ENCODE data around the gene TRIM24. TPM values are rescaled to one million over a fixed set of nuclear protein-coding genes. Genes with fewer than 3 reads are reported as not detected.
"Not testable (repeated sequence)": the region's sequence is repeated elsewhere in the genome, so short reads cannot be mapped to it uniquely, and the experiment has no call there.

The TRIM24 gene
- total RNA-seq, 1 experiment from 2014 or later, result 9.8 TPM

- in situ Hi-C loops (cut with HindIII; ENCODE audit: low sequenced_read_pairs), result no loop called here
- no peak for DNase-seq (ENCODE audit: low spot score)
These were observed 23.5 kb downstream of the TRIM24 start for GRCh38 chr7:138483531-138483930.

DNA sequence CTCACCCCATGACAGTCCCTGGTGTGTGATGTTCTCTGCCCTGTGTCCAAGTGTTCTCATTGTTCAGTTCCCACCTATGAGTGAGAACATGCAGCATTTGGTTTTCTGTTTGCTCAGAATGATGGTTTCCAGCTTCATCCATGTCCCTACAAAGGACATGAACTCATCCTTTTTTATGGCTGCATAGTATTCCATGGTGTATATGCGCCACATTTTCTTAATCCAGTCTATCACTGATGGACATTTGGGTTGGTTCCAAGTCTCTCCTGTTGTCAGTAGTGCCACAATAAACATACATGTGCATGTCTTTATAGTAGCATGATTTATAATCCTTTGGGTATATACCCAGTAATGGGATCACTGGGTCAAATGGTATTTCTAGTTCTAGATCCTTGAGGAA lies 25.4 kb downstream of the TRIM24 start:
- DNase-seq (ENCODE audit: low spot score); in situ Hi-C loops (cut with HindIII; ENCODE audit: low sequenced_read_pairs): not testable (repeated sequence)

DNA sequence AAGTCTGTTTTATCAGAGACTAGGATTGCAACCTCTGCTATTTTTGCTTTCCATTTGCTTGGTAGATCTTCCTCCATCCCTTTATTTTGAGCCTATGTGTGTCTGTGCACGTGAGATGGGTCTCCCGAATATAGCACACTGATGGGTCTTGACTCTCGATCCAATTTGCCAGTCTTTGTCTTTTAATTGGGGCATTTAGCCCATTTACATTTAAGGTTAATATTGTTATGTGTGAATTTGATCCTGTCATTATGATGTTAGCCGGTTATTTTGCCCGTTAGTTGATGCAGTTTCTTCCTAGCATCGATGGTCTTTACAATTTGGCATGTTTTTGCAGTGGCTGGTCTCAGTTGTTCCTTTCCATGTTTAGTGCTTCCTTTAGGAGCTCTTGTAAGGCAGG lies 29.1 kb downstream of the TRIM24 start:
- in situ Hi-C loops (cut with HindIII; ENCODE audit: low sequenced_read_pairs); DNase-seq (ENCODE audit: low spot score): not testable (repeated sequence)

DNA sequence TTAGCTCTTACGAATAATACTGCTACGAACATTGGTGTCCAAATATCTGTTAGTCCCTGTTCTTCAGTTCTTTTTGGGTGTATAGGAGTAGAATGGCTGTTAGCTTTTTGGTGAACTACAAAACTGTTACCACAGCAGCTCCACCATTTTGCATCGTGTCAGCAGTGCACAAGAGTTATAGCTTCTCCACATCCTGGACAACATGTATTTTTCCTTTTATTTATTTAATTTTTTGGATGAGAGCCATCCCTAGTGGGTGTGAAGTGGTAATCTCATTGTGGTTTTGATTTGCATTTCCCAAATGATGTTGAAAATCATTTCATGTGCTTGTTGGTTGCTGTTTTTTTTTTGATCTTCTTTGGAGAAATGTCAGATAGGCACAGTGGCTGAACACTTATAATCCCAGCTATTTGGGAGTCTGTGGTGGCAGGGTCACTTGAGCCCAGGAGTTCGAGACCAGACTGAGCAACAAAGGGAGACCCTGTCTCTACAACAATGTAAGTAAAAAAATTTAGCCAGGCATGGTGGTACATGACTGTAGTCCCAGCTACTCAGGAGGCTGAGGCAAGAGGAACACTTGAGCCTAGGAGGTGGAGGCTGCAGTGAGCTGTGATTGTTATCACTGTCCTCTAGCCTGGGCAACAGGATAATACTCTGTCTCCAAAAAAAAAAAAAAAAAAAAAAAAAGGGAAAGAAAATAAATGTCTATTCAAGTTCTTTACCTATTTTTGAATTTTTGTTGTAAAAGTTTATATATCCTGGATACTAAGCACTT lies 31.7 kb downstream of the TRIM24 start:
- in situ Hi-C loops (cut with HindIII; ENCODE audit: low sequenced_read_pairs), result no loop called here
- DNase-seq (ENCODE audit: low spot score), result no peak

DNA sequence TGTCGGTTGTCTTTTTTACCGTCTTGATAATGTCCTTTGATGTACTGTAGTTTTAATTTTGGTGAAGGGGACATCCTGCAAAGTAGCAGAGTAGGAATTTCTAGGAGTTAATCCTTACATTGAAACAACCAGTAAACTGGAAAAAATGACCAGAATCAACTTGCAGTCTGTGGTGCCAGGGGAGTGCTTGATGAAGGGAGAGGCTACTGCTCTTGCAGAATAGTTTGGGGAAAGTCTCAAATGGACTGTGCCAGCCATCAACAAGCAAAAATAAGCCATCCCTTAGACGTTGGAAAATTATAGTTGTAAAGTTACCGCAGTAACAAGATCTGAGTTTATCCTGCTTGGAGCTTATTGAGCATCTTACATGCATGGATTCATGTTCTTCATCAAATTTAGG lies 32.4 kb downstream of the TRIM24 start:
- in situ Hi-C loops (cut with HindIII; ENCODE audit: low sequenced_read_pairs), result no loop called here
- no peak for DNase-seq (ENCODE audit: low spot score)

- in situ Hi-C loops (cut with HindIII; ENCODE audit: low sequenced_read_pairs), result no loop called here
- no peak for DNase-seq (ENCODE audit: low spot score)
These were observed 33.5 kb downstream of the TRIM24 start for GRCh38 chr7:138493535-138493934.

GRCh38 chr7:138495485-138495884 lies 35.4 kb downstream of the TRIM24 start:
- DNase-seq (ENCODE audit: low spot score), result no peak
- in situ Hi-C loops (cut with HindIII; ENCODE audit: low sequenced_read_pairs), result no loop called here

- in situ Hi-C loops (cut with HindIII; ENCODE audit: low sequenced_read_pairs), result no loop called here
These were observed 39.3 kb downstream of the TRIM24 start for GRCh38 chr7:138499340-138499739.

DNA sequence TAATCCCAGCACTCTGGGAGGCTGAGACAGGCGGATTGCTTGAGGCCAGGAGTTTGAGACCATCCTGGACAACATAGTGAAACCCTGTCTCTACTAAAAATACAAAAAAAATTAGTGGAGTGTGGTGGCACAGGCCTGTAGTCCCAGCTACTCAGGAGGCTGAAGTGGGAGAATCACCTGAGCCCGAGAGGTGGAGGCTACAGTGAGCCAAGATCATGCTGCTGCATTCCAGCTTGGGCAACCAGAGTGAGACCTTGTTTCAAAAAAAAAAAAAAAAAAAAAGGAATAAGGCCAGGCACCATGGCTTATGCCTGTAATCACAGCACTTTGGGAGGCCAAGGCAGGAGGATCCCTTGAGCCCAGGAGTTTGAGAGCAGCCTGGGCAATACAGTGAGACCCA lies 40.2 kb downstream of the TRIM24 start:
- DNase-seq (ENCODE audit: low spot score); in situ Hi-C loops (cut with HindIII; ENCODE audit: low sequenced_read_pairs): not testable (repeated sequence)

More at GRCh38 chr7:138499340-138499739, 39.3 kb downstream of the TRIM24 start:
- no peak for DNase-seq (ENCODE audit: low spot score)

DNA sequence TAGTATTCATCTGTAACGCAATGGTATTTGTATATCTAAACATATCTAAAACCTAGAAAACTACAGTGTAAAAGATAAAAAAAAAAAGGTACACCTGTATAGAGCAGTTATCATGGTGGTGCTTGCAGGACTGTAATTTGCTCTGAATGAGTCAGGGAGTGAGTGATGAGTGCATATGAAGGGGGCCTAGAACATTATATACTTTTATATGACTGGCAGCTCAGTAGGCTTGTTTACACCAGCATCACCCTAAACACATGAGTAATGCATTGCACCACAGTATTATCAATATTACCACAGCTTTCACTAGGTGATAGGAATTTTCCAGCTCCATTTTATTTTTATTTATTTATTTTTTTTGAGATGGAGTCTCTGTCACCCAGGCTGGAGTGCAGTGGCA lies 40.8 kb downstream of the TRIM24 start:
- in situ Hi-C loops (cut with HindIII; ENCODE audit: low sequenced_read_pairs), result no loop called here
- no peak for DNase-seq (ENCODE audit: low spot score)

DNA sequence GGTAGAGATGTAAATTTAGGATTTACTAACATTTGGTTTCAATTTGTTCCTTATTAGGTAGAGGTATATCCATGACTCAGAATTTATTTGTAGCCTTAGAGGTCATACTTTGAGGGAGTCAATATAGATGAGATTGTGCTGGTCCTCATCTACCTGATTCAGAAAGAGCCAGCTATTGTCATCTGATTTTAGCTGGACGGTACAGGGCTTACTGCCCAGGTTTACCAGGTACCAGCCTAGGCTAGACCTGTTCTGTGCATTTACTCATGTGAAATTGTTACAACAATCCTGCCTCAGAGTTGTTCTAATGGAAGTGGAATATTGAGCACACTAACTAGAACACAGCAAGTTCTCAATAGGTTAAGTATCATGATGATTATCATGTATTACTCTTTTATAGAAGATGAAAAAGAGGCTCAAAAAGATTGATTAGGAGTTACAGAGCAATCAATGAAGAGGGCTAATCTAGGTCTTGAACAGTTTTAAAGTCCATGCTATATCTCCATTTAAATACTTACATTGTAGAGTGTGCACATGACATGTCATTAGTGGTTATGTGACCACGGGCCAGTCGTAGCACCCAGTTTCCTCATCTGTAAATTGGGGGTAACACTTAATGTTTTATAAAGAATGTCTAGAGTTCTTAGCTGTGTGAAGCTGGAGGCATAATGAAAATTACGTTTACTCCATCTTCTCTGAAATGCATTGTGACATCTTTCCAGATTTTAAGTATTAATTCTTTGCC lies 42.1 kb downstream of the TRIM24 start:
- DNase-seq (ENCODE audit: low spot score), result no peak
- in situ Hi-C loops (cut with HindIII; ENCODE audit: low sequenced_read_pairs), result no loop called here

GRCh38 chr7:138505361-138505873 lies 45.4 kb downstream of the TRIM24 start:
- no peak for DNase-seq (ENCODE audit: low spot score)
- in situ Hi-C loops (cut with HindIII; ENCODE audit: low sequenced_read_pairs), result no loop called here

DNA sequence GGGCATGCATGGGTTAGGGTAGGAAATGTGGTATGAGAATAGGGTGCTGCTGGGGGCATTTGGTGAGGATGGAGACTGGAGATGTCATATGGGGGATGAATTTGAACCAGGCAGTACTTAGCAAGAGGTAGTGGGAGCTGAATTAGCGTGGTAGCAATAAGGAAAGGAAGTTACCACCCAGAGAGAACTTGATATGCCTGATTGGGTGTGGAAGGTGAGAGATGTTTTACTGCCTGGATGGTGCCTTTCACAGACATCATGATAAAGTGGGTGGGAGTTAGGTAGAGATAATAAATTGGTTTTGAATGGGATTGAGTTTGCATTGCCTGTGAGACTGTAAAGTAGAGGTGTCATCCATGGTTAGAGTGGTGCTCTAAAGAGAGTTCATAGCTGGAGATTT lies 46.7 kb downstream of the TRIM24 start:
- DNase-seq (ENCODE audit: low spot score), result no peak
- in situ Hi-C loops (cut with HindIII; ENCODE audit: low sequenced_read_pairs), result no loop called here

DNA sequence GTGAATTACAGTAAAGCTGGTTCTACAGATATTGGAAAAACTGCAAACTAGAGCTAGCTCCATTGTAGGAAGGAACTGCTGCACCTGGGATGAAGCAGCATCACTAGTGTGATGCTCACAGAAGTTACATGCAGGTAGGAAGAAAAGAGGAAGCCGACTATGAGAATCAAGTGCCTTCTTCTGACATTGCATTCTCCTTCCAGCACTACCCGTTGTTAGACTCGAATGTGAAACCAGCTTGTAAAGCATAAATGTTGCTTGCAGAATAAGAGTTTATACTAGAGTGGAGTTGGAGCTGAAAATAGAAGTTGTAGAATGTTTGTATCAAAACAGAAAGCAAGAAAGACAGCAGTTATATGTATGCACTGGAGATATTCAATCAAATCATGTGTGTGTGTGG lies 49.9 kb downstream of the TRIM24 start:
- in situ Hi-C loops (cut with HindIII; ENCODE audit: low sequenced_read_pairs), result no loop called here
- DNase-seq (ENCODE audit: low spot score), result no peak

- no peak for DNase-seq (ENCODE audit: low spot score)
- in situ Hi-C loops (cut with HindIII; ENCODE audit: low sequenced_read_pairs), result no loop called here
These were observed 52.2 kb downstream of the TRIM24 start for GRCh38 chr7:138512092-138512858.

GRCh38 chr7:138512885-138513284 lies 52.8 kb downstream of the TRIM24 start:
- in situ Hi-C loops (cut with HindIII; ENCODE audit: low sequenced_read_pairs), result no loop called here

DNA sequence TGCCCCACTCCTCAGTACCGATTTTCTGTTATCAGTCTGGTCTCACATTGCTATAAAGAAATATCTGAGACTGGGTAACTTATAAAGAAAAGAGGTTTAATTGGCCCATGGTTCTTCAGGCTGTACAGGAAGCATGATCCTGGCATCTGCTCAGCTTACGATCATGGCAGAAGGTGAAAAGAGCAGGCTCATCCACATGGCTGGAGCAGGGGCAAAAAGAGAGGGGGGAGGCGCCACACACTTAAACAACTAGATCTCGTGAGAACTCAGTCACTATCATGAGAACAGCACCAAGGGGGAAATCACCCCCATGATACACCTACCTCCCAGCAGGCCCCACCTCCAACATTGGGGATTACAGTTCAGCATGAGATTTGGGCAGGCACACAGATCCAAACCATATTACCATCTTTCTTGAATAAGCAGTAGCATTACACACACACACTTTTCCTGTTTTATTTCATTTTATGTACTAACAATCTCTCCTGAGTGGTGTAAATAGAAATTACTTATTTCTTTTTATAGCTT lies 53.3 kb downstream of the TRIM24 start:
- DNase-seq (ENCODE audit: low spot score), result no peak
- in situ Hi-C loops (cut with HindIII; ENCODE audit: low sequenced_read_pairs), result no loop called here

More at GRCh38 chr7:138512885-138513284, 52.8 kb downstream of the TRIM24 start:
- no peak for DNase-seq (ENCODE audit: low spot score)

DNA sequence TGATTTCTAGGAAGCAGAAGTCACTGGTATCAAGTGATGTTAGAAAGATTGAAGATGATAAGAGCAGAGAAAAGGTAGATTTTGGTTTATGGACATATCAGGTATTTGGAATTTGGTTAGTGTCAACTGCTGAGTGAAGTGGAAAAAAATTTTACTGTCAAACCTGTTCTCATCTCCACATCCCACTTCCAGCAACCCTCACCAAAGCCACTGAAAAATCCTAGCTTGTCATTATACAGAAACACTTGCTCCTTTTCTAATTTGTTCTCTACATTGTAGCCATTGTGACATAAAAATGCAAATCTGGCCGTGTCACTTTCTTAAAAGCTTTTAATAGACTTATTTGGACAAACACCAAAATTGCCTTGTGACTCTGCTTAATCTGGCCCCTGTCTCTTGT lies 54.0 kb downstream of the TRIM24 start:
- DNase-seq (ENCODE audit: low spot score), result no peak
- in situ Hi-C loops (cut with HindIII; ENCODE audit: low sequenced_read_pairs), result no loop called here

- no peak for DNase-seq (ENCODE audit: low spot score)
- in situ Hi-C loops (cut with HindIII; ENCODE audit: low sequenced_read_pairs), result no loop called here
These were observed 55.0 kb downstream of the TRIM24 start for GRCh38 chr7:138515001-138515528.
